Measurements from ENCODE around the gene KRTAP4-8.
"Not testable (repeated sequence)": the region's sequence is repeated elsewhere in the genome, so short reads cannot be mapped to it uniquely, and the experiment has no call there.

The KRTAP4-8 gene

DNA sequence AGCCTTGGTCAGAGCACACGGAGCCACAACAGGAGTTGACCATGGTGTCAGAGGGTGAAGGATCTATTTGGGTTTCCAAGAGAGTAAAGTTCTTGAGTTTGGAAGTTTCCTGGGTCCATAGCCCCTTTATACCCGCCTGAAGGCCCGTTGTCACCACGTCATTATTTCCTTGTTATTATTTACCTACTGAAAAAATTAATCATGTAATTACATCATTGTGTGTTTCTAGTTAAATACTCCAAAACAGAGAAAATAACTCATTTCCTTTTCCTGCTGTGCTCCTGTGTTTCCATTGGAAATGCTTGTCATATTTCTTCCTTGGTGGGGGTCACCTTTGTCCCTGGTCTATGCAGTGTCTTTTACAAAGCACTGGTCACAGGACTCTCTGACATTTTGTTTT, at the start of gene KRTAP4-8:
TSS of gene KRTAP4-8 (minus strand) at position 101 of the 400 bp plus-strand sequence. CDS start at position 43, 58 bp downstream.
- H3K27ac ChIP-seq = no peak within 1 kb of the TSS
- no peak for TF ChIP-seq Cebpa-rat (IDR thresholded peaks at IDR 0.05)
- H3K4me2 ChIP-seq = no peak within 1 kb of the TSS
- H3K9ac ChIP-seq = no peak within 1 kb of the TSS
- H3K27me3 ChIP-seq = no peaks in the 10 kb centered on the region
- H4K20me1 ChIP-seq = no peaks in the 10 kb centered on the region
- peaks cover 13% of the 10 kb centered on the region for H3K4me1 ChIP-seq
- peaks cover 15% of the 10 kb centered on the region for H3K9me3 ChIP-seq
- no peak within 1 kb of the TSS for H3K4me3 ChIP-seq
- no peaks in the 10 kb centered on the region for H3K36me3 ChIP-seq

GRCh38 chr17:41145261-41145660, 47.3 kb upstream of the KRTAP4-8 start:
- Histone ChIP-seq H3K36me3 (no peaks in the 10 kb centered on the region), H3K9me3 (peaks cover 41% of the 10 kb centered on the region), H3K4me1 (no peaks in the 10 kb centered on the region), H3K4me3 (no peak overlapping the region), H3K4me2 (no peak overlapping the region), H4K20me1 (no peaks in the 10 kb centered on the region), H3K27ac (no peak overlapping the region), H3K27me3 (no peaks in the 10 kb centered on the region), H3K9ac (no peak overlapping the region)
- no peak for TF ChIP-seq Cebpa-rat (IDR thresholded peaks at IDR 0.05)

DNA sequence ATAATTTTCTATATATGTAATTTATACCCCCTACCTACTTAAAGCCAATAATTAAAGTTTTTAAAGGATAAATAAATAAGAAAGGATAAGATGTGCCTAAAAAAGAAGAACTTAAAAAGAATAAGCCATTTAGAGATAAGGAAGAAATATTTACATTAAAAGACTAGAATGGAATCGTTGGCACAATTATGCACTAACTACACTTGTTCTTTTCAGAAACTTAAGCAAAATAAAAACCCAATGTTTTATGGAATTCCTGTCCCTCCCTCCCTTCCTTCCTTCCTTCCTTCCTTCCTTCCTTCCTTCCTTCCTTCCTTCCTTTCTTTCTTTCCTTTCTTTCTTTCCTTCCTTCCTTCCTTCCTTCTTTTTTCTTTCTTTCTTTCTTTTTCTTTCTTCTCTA, 46.9 kb upstream of the KRTAP4-8 start:
- H3K27me3 ChIP-seq = no peaks in the 10 kb centered on the region
- H3K4me2 ChIP-seq = no peak overlapping the region
- H4K20me1 ChIP-seq = no peaks in the 10 kb centered on the region
- no peaks in the 10 kb centered on the region for H3K4me1 ChIP-seq
- H3K9ac ChIP-seq = no peak overlapping the region
- H3K27ac ChIP-seq = no peak overlapping the region
- no peaks in the 10 kb centered on the region for H3K36me3 ChIP-seq
- H3K4me3 ChIP-seq = no peak overlapping the region
- no peak for TF ChIP-seq Cebpa-rat (IDR thresholded peaks at IDR 0.05)
- H3K9me3 ChIP-seq = peaks cover 45% of the 10 kb centered on the region

GRCh38 chr17:41141361-41141760, 43.4 kb upstream of the KRTAP4-8 start:
- peaks cover 55% of the 10 kb centered on the region for H3K9me3 ChIP-seq
- no peak overlapping the region for H3K4me3 ChIP-seq
- no peaks in the 10 kb centered on the region for H3K4me1 ChIP-seq
- H3K27me3 ChIP-seq = no peaks in the 10 kb centered on the region
- no peak overlapping the region for H3K9ac ChIP-seq
- no peak for TF ChIP-seq Cebpa-rat (IDR thresholded peaks at IDR 0.05)
- no peak overlapping the region for H3K27ac ChIP-seq
- H3K4me2 ChIP-seq = no peak overlapping the region
- no peaks in the 10 kb centered on the region for H4K20me1 ChIP-seq
- H3K36me3 ChIP-seq = no peaks in the 10 kb centered on the region

- no peak within 1 kb of the TSS for H3K9ac ChIP-seq
- no peaks in the 10 kb centered on the region for H3K36me3 ChIP-seq
- no peak within 1 kb of the TSS for H3K4me3 ChIP-seq
- TF ChIP-seq Cebpa-rat (IDR thresholded peaks at IDR 0.05) = no peak
- H3K9me3 ChIP-seq = peaks cover 55% of the 10 kb centered on the region
- H4K20me1 ChIP-seq = no peaks in the 10 kb centered on the region
- no peak within 1 kb of the TSS for H3K4me2 ChIP-seq
- no peaks in the 10 kb centered on the region for H3K4me1 ChIP-seq
- H3K27ac ChIP-seq = no peak within 1 kb of the TSS
- H3K27me3 ChIP-seq = no peaks in the 10 kb centered on the region
Observed at GRCh38 chr17:41140360-41141131, 42.6 kb upstream of the KRTAP4-8 start, which contains the start of gene KRTAP4-6. TSS of gene KRTAP4-6 (minus strand) at chr17:41140544. CDS start at chr17:41140487, 57 bp downstream.

GRCh38 chr17:41139865-41140264, 41.9 kb upstream of the KRTAP4-8 start:
- H3K27me3 ChIP-seq, H3K4me3 ChIP-seq, H3K4me2 ChIP-seq, H3K36me3 ChIP-seq, H3K27ac ChIP-seq, H4K20me1 ChIP-seq, H3K9ac ChIP-seq, H3K4me1 ChIP-seq: not testable (repeated sequence)
- H3K9me3 ChIP-seq = peaks cover 55% of the 10 kb centered on the region

DNA sequence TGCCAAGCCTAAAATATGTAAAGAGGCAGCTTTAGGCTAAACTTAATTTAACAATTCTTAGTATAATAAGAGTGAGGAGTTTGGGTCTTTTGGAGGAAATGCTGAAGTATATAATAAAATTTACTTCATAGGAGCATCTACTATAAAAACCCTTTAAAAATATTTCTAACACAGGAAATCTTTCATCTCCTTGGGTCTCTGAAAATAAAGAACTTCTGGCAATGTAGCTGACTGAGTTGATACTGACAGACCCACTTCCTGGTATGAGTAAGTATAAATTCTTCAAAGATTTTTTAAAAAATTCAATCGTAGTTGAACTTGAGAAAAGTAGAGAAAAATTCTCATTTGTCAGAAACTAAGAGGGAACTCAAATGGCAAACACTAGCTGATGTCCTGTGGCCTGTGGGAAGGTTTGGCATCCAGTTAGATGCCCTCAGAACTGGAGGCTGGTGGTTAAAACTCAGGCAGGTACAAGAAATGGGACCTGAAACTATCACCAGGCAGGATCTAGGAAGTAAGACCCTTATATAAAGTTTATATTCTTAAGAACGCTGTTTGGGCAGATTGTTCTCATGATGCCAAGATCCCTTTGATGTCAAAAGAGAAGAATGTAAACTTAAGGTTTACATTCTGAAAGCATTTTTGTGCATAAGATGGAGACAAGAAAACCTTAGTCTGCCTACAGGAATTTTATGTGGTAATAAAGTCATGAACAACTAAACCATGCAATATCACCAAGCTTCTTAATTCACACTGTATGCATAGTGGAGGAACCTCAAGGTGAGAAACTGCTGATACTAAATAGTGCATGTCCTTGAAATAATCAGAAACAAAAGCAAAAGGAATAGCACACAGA, 36.2 kb upstream of the KRTAP4-8 start:
- Histone ChIP-seq H3K4me1 (peaks cover 15% of the 10 kb centered on the region), H3K27ac (peak overlapping the region; percentile 58), H3K9ac (no peak overlapping the region), H3K36me3 (no peaks in the 10 kb centered on the region), H3K9me3 (peaks cover 3% of the 10 kb centered on the region; the same call in 1 of the 2 replicates), H4K20me1 (no peaks in the 10 kb centered on the region), H3K4me3 (no peak overlapping the region), H3K27me3 (no peaks in the 10 kb centered on the region), H3K4me2 (peak overlapping the region; percentile 55)
- TF ChIP-seq Cebpa-rat (IDR thresholded peaks at IDR 0.05) = no peak

- H3K4me2 ChIP-seq = no peak overlapping the region
- H3K27me3 ChIP-seq = no peaks in the 10 kb centered on the region
- no peak overlapping the region for H3K9ac ChIP-seq
- no peak overlapping the region for H3K4me3 ChIP-seq
- no peaks in the 10 kb centered on the region for H4K20me1 ChIP-seq
- no peaks in the 10 kb centered on the region for H3K36me3 ChIP-seq
- TF ChIP-seq Cebpa-rat (IDR thresholded peaks at IDR 0.05) = no peak
- peaks cover 15% of the 10 kb centered on the region for H3K4me1 ChIP-seq
- H3K9me3 ChIP-seq = 0 out of 2 replicates have a peak, but pooled peaks cover 2% of the 10 kb centered on the region
- no peak overlapping the region for H3K27ac ChIP-seq
Observed at GRCh38 chr17:41131979-41132378, 34.0 kb upstream of the KRTAP4-8 start.

GRCh38 chr17:41127371-41127770, 29.4 kb upstream of the KRTAP4-8 start:
- Histone ChIP-seq H3K9me3 (peaks cover 15% of the 10 kb centered on the region), H4K20me1 (no peaks in the 10 kb centered on the region), H3K9ac (no peak overlapping the region), H3K27ac (no peak overlapping the region), H3K4me2 (no peak overlapping the region), H3K4me3 (no peak overlapping the region), H3K36me3 (no peaks in the 10 kb centered on the region), H3K27me3 (no peaks in the 10 kb centered on the region), H3K4me1 (peaks cover 24% of the 10 kb centered on the region)
- TF ChIP-seq Cebpa-rat (IDR thresholded peaks at IDR 0.05) = no peak

DNA sequence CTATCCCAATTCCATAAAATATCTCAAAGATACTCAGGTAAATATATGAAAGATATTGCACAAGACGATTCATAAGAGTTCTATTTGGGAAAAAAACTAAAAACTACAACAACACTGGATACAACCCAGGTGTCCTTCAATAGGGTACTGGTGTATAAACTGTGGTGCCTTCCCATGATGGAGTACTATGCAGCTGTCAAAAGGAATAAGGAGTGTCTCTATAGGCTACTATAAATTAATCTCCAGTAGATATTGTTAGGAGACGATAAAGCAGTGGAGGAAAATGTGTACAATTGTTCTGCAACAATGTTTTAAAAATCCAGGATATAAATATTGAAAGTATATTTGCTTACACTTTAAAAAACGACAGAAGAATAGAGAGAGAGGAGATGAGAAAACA, 28.5 kb upstream of the KRTAP4-8 start:
- H3K27ac ChIP-seq = no peak overlapping the region

More for the DNA sequence above, 28.5 kb upstream of the KRTAP4-8 start:
- Histone ChIP-seq H3K4me2 (no peak overlapping the region), H3K9ac (no peak overlapping the region), H4K20me1 (no peaks in the 10 kb centered on the region), H3K4me1 (peaks cover 24% of the 10 kb centered on the region), H3K4me3 (no peak overlapping the region), H3K36me3 (no peaks in the 10 kb centered on the region), H3K9me3 (peaks cover 22% of the 10 kb centered on the region), H3K27me3 (no peaks in the 10 kb centered on the region)
- no peak for TF ChIP-seq Cebpa-rat (IDR thresholded peaks at IDR 0.05)

Data from BLaER1 (cell line).